Cardiac muscle cell (in vitro differentiated cells and primary cell): ENCODE data around the gene NOXO1. TPM values are rescaled to one million over a fixed set of nuclear protein-coding genes. Genes with fewer than 3 reads are reported as not detected.
"Not testable (repeated sequence)": the region's sequence is repeated elsewhere in the genome, so short reads cannot be mapped to it uniquely, and the experiment has no call there.

Source experiments
- DNase-seq, 2 donors: peaks; one replicate each; pipeline versions ENCODE4 v3.0.0 to v3.0.0-alpha.2; 2010 to 2017; ENCODE audit warnings: low read depth in 1 of 2, low spot score in 1 of 2
- H3K27ac ChIP-seq: fragments of 200-600 bp; sonication (generic); 2 replicates; pipeline ENCODE4 v1.5.1; 2016
- H3K27me3 ChIP-seq: fragments of 200-600 bp; sonication (generic); 2 replicates; pipeline ENCODE4 v1.6.0; 2016; ENCODE audit warnings: control low read depth
- H3K36me3 ChIP-seq: fragments of 200-600 bp; sonication (generic); 2 replicates; pipeline ENCODE4 v1.5.1; 2016; ENCODE audit warnings: control low read depth
- H3K4me1 ChIP-seq: fragments of 200-600 bp; sonication (generic); 2 replicates; pipeline ENCODE4 v1.8.1; 2017; ENCODE audit warnings: low read depth, mild to moderate bottlenecking, mixed run types
- H3K4me3 ChIP-seq: fragments of 200-600 bp; sonication (generic); 2 replicates; pipeline ENCODE4 v1.5.1; 2016; ENCODE audit warnings: mild to moderate bottlenecking
- H3K9me3 ChIP-seq: fragments of 200-600 bp; sonication (generic); 2 replicates; pipeline ENCODE4 v1.5.1; 2017; ENCODE audit warnings: low read depth, mild to moderate bottlenecking, control low read depth
- CTCF ChIP-seq: IDR thresholded peaks from 2 replicates; pipeline ENCODE4 v1.5.1; 2012; ENCODE audit warnings: low read depth, mild to moderate bottlenecking, low read length
- polyA plus RNA-seq: library from polyadenylated mRNA; unstranded; fragments of >200 nt; fragmentation: Nextera tagmentation; extraction: Ambion mirVana; gene quantifications from 2 replicates; pipeline ENCODE4 v1.2.1, GENCODE V29; 2016
- total RNA-seq: library from RNA; depleted of rRNA; stranded (reverse); fragments of >200 nt; gene quantifications from 2 replicates; pipeline ENCODE4 v1.2.3, GENCODE V29; 2016

The NOXO1 gene
- total and polyA plus RNA-seq, 2 experiments from 2014 or later = 1.2 to 1.3 TPM

GRCh38 chr16:1964506-1965395 is 16.5 kb downstream of the NOXO1 start, which contains the start of gene RPS2:
TSS of gene RPS2 (minus strand) at chr16:1964826. CDS start at chr16:1964625, 201 bp downstream.
- Histone ChIP-seq H3K9me3 (no peaks in the 10 kb centered on the region), H3K36me3 (peaks cover 21% of the 10 kb centered on the region), H3K4me1 (peaks cover 12% of the 10 kb centered on the region), H3K27ac (peak within 1 kb of the TSS; percentile 95), H3K4me3 (peak within 1 kb of the TSS; percentile 93), H3K27me3 (no peaks in the 10 kb centered on the region)
- TF ChIP-seq CTCF = no peak
- peak; percentile 99 to 100 for DNase-seq

- H3K4me3 ChIP-seq = peak overlapping the region; percentile 93
- TF ChIP-seq CTCF = peak; percentile 41
- no peaks in the 10 kb centered on the region for H3K9me3 ChIP-seq
- H3K27ac ChIP-seq = peak overlapping the region; percentile 95
- H3K36me3 ChIP-seq = peaks cover 21% of the 10 kb centered on the region
- H3K27me3 ChIP-seq = no peaks in the 10 kb centered on the region
- DNase-seq = peak; percentile 54 to 73
- peaks cover 12% of the 10 kb centered on the region for H3K4me1 ChIP-seq
Measured at GRCh38 chr16:1963806-1964505, 17.3 kb downstream of the NOXO1 start.

- H3K27ac ChIP-seq = not testable (repeated sequence)
Measured at GRCh38 chr16:1962161-1963153, 18.8 kb downstream of the NOXO1 start.

GRCh38 chr16:1961651-1962067 is 19.6 kb downstream of the NOXO1 start:
- Histone ChIP-seq H3K4me1 (peaks cover 12% of the 10 kb centered on the region), H3K36me3 (peaks cover 21% of the 10 kb centered on the region), H3K4me3 (no peak overlapping the region), H3K27me3 (no peaks in the 10 kb centered on the region), H3K27ac (peak overlapping the region; percentile 2), H3K9me3 (no peaks in the 10 kb centered on the region)
- no peak for DNase-seq
- TF ChIP-seq CTCF = no peak

More at GRCh38 chr16:1962161-1963153, 18.8 kb downstream of the NOXO1 start:
- not testable (repeated sequence) for DNase-seq, H3K4me3 ChIP-seq, H3K27me3 ChIP-seq, H3K9me3 ChIP-seq
- peaks cover 12% of the 10 kb centered on the region for H3K4me1 ChIP-seq
- peaks cover 21% of the 10 kb centered on the region for H3K36me3 ChIP-seq

- no peak for TF ChIP-seq CTCF
- peak overlapping the region; percentile 2 for H3K27ac ChIP-seq
- H3K4me1 ChIP-seq = peaks cover 12% of the 10 kb centered on the region
- H3K36me3 ChIP-seq = peaks cover 21% of the 10 kb centered on the region
- H3K4me3 ChIP-seq = peak overlapping the region; percentile 82
- DNase-seq = peak in 1 of 2 donors; percentile 50
- H3K9me3 ChIP-seq = no peaks in the 10 kb centered on the region
- H3K27me3 ChIP-seq = no peaks in the 10 kb centered on the region
Measured at GRCh38 chr16:1960665-1961630, 20.3 kb downstream of the NOXO1 start.
